HepG2 (cell line): Measurements from ENCODE around the gene NDUFS5. TPM values are rescaled to one million over a fixed set of nuclear protein-coding genes. Genes with fewer than 3 reads are reported as not detected.

ENCODE experiments used
- ARID5B ChIP-seq: IDR thresholded peaks from 2 replicates; pipeline ENCODE4 v1.4.0; 2020; ENCODE audit warnings: mild to moderate bottlenecking, missing genetic modification reagents
- KLF12 ChIP-seq: sonication (generic); formaldehyde crosslinking; IDR thresholded peaks from 2 replicates; pipeline ENCODE4 v1.4.0; 2020; ENCODE audit warnings: missing genetic modification reagents, borderline replicate concordance
- MAF1 ChIP-seq: sonication (generic); formaldehyde crosslinking; IDR thresholded peaks from 2 replicates; pipeline ENCODE4 v1.5.0; 2020; ENCODE audit warnings: missing genetic modification reagents, borderline replicate concordance
- NONO ChIP-seq, 2 experiments: fragments of 450-650 bp in 1 of 2; sonication (generic) in 1 of 2; formaldehyde crosslinking in 1 of 2; IDR thresholded peaks in 1 of 2; conservative IDR thresholded peaks in 1 of 2; 2 replicates each; pipeline versions ENCODE4 v1.6.1 to v1.8.0; 2017 to 2022; ENCODE audit warnings: mild to moderate bottlenecking in 1 of 2, missing genetic modification reagents in 1 of 2, moderate library complexity in 1 of 2
- PREB ChIP-seq: sonication (generic); formaldehyde crosslinking; IDR thresholded peaks from 2 replicates; pipeline ENCODE4 v1.4.0; 2020; ENCODE audit warnings: missing genetic modification reagents
- RFX3 ChIP-seq: IDR thresholded peaks from 2 replicates; pipeline ENCODE4 v1.6.1; 2016; ENCODE audit warnings: missing biosample characterization, missing genetic modification reagents
- SRSF1 ChIP-seq: fragments of 200-400 bp; formaldehyde crosslinking; optimal IDR thresholded peaks from 2 replicates; pipeline ENCODE3; 2017; ENCODE audit warnings: mild to moderate bottlenecking, low read depth, low read length, moderate library complexity
- TGIF2 ChIP-seq: IDR thresholded peaks from 2 replicates; pipeline ENCODE4 v1.6.1; 2016; ENCODE audit warnings: control low read depth, missing compliant biosample characterization
- ZBTB44 ChIP-seq: sonication (generic); formaldehyde crosslinking; IDR thresholded peaks from 2 replicates; pipeline ENCODE4 v1.4.0; 2020; ENCODE audit warnings: missing genetic modification reagents
- ZNF276 ChIP-seq: sonication (generic); formaldehyde crosslinking; IDR thresholded peaks from 2 replicates; pipeline ENCODE4 v1.4.0; 2020; ENCODE audit warnings: mild to moderate bottlenecking, low read depth, missing genetic modification reagents
- ZNF513 ChIP-seq: sonication (generic); formaldehyde crosslinking; conservative IDR thresholded peaks from 2 replicates; pipeline ENCODE4 v1.5.0; 2020; ENCODE audit warnings: missing genetic modification reagents
- ZNF564 ChIP-seq: sonication (generic); formaldehyde crosslinking; IDR thresholded peaks from 2 replicates; pipeline ENCODE4 v1.8.1; 2023; ENCODE audit warnings: mild to moderate bottlenecking, missing genetic modification reagents
- ZNF749 ChIP-seq: sonication (generic); formaldehyde crosslinking; IDR thresholded peaks from 2 replicates; pipeline ENCODE4 v1.8.0; 2022; ENCODE audit warnings: mild to moderate bottlenecking, missing genetic modification reagents, moderate library complexity, borderline replicate concordance
- ZNF768 ChIP-seq: sonication (generic); formaldehyde crosslinking; IDR thresholded peaks from 2 replicates; pipeline ENCODE4 v1.4.0; 2020; ENCODE audit warnings: missing genetic modification reagents
- ZNF800 ChIP-seq: sonication (generic); formaldehyde crosslinking; IDR thresholded peaks from 2 replicates; pipeline ENCODE4 v1.4.0; 2020; ENCODE audit warnings: missing genetic modification reagents
- polyA plus RNA-seq, 8 experiments: library from polyadenylated mRNA; depleted of rRNA in 3 of 8; stranded (reverse) in 7 of 8; unstranded in 1 of 8; fragments of >200 nt; fragmentation: Illumina TruSeq in 4 of 8; extraction: Trizol in 4 of 8; gene quantifications; 2 replicates each; pipeline versions ENCODE4 v1.2.1 to v1.2.3, GENCODE V29; 2011 to 2016; ENCODE audit warnings: low read depth in 4 of 8, missing spikeins in 1 of 8, mixed read lengths in 1 of 8; ENCODE audit not compliant: insufficient read depth in 1 of 8
- total RNA-seq, 5 experiments: library from RNA; depleted of rRNA; stranded (reverse); fragments of >200 nt; fragmentation: Illumina TruSeq; extraction: Trizol; gene quantifications; 2 replicates each; pipeline ENCODE4 v1.2.3, GENCODE V29; 2016; ENCODE audit warnings: low read depth in 1 of 5

The NDUFS5 gene
- total and polyA plus RNA-seq, 2 of the 13 experiments (the other 11 are each of a cell fraction or from before 2014, with no cell fraction given): 263 to 466 TPM

GRCh38 chr1:39026051-39026865, at the start of gene NDUFS5 (continued):
- 0 out of 2 replicates have a peak, but pooled peaks have one; percentile 41 for TF ChIP-seq PREB (CRISPR knock-in tag)
- TF ChIP-seq KLF12 (CRISPR knock-in tag): peak; percentile 63; the same call in 1 of the 2 replicates
- peak; percentile 56; the same call in 1 of the 2 replicates for TF ChIP-seq ZNF564 (CRISPR knock-in tag)
- TF ChIP-seq SRSF1: no peak
- TF ChIP-seq TGIF2: peak; percentile 26; the same call in 1 of the 2 replicates
- 0 out of 2 replicates have a peak, but pooled peaks have one; percentile 44 for TF ChIP-seq ZNF749 (CRISPR knock-in tag)
- TF ChIP-seq ZNF768 (CRISPR knock-in tag): peak; percentile 25; the same call in 1 of the 2 replicates
- peak; percentile 40; the same call in 1 of the 2 replicates for TF ChIP-seq ARID5B
- no peak for TF ChIP-seq MAF1 (CRISPR knock-in tag)
- TF ChIP-seq RFX3: peak; percentile 50; the same call in 1 of the 2 replicates
- no peak for TF ChIP-seq NONO (IDR thresholded peaks at IDR 0.05)
- no peak for TF ChIP-seq NONO (CRISPR knock-in tag; conservative IDR thresholded peaks at IDR 0.05)
- TF ChIP-seq ZBTB44 (CRISPR knock-in tag): no peak
- TF ChIP-seq ZNF276: no peak; the same call in 1 of the 2 replicates
- no peak; the same call in 1 of the 2 replicates for TF ChIP-seq ZNF800 (CRISPR knock-in tag)
- TF ChIP-seq ZNF513: no peak
